VCaP (cell line): ENCODE measurements around the gene KRT10.
"Not testable (repeated sequence)": the region's sequence is repeated elsewhere in the genome, so short reads cannot be mapped to it uniquely, and the experiment has no call there.

ENCODE experiments used
- H3K27ac ChIP-seq: fragments of 450-650 bp; 2 replicates; pipeline ENCODE4 v1.5.1; 2017
- CTCF ChIP-seq: fragments of 450-650 bp; conservative IDR thresholded peaks from 2 replicates; pipeline ENCODE4 v1.5.1; 2017; ENCODE audit warnings: mild to moderate bottlenecking, moderate library complexity

Gene KRT10

GRCh38 chr17:40820228-40820838 lies 2.1 kb downstream of the KRT10 start:
- H3K27ac ChIP-seq, result no peak overlapping the region
- TF ChIP-seq CTCF, result no peak

GRCh38 chr17:40819528-40820125 lies 2.8 kb downstream of the KRT10 start:
- no peak for TF ChIP-seq CTCF
- H3K27ac ChIP-seq, result peak overlapping the region; percentile 79

- TF ChIP-seq CTCF, result no peak
Measured at GRCh38 chr17:40818733-40819527, 3.5 kb downstream of the KRT10 start.

GRCh38 chr17:40818343-40818732 lies 4.1 kb downstream of the KRT10 start:
- TF ChIP-seq CTCF, result no peak

More at GRCh38 chr17:40818733-40819527, 3.5 kb downstream of the KRT10 start:
- H3K27ac ChIP-seq, result peak overlapping the region; percentile 79

GRCh38 chr17:40817103-40817682 lies 5.2 kb downstream of the KRT10 start:
- H3K27ac ChIP-seq, result no peak overlapping the region
- TF ChIP-seq CTCF, result no peak

More at GRCh38 chr17:40818343-40818732, 4.1 kb downstream of the KRT10 start:
- H3K27ac ChIP-seq, result peak overlapping the region; percentile 79

GRCh38 chr17:40816569-40816968 lies 5.8 kb downstream of the KRT10 start:
- no peak overlapping the region for H3K27ac ChIP-seq
- TF ChIP-seq CTCF, result no peak

- no peak for TF ChIP-seq CTCF
Measured at GRCh38 chr17:40815381-40815780, 7.0 kb downstream of the KRT10 start.

GRCh38 chr17:40814657-40815056 lies 7.8 kb downstream of the KRT10 start:
- H3K27ac ChIP-seq, result not testable (repeated sequence)

More at GRCh38 chr17:40815381-40815780, 7.0 kb downstream of the KRT10 start:
- no peak overlapping the region for H3K27ac ChIP-seq
